GM21737 (cell line): ENCODE data around the gene SERTAD3.
"Not testable (repeated sequence)": the region's sequence is repeated elsewhere in the genome, so short reads cannot be mapped to it uniquely, and the experiment has no call there.

Experiments
- ATAC-seq: cut with Tn5 transposase; IDR thresholded peaks from one replicate; pipeline ENCODE4 v1.9.1; 2021; ENCODE audit warnings: mild to moderate bottlenecking, moderate library complexity; ENCODE audit not compliant: unreplicated experiment

The SERTAD3 gene

GRCh38 chr19:40428197-40428596, 15.9 kb downstream of the SERTAD3 start:
- not testable (repeated sequence) for ATAC-seq

GRCh38 chr19:40425450-40426287, 18.5 kb downstream of the SERTAD3 start, which contains the start of gene SERTAD1:
Gene SERTAD1 (minus strand): TSS chr19:40425992. CDS start chr19:40423546, 2,446 bp downstream.
- peak; percentile 83 for ATAC-seq

- ATAC-seq, result peak; percentile 0
These were observed 19.3 kb downstream of the SERTAD3 start for GRCh38 chr19:40424637-40425449.

DNA sequence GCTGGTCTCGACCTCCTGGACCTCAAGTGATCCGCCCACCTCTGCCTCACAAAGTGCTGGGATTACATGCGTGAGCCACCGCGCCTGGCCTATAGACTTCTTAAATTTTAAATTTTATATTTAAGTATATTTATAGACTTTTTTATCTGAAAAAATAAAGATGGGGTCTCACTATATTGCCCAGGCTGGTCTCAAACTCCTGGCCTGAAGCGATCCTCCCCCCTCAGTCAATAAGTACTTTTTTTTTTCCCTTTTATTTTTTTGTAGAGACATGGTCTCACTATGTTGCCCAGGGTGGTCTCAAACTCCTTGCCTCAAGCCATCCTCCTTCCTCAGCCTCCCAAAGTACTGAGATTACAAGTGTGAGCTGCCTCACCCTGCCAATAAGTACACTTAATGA, 20.2 kb downstream of the SERTAD3 start:
- no peak for ATAC-seq

GRCh38 chr19:40422748-40423566, 21.2 kb downstream of the SERTAD3 start:
- no peak for ATAC-seq

DNA sequence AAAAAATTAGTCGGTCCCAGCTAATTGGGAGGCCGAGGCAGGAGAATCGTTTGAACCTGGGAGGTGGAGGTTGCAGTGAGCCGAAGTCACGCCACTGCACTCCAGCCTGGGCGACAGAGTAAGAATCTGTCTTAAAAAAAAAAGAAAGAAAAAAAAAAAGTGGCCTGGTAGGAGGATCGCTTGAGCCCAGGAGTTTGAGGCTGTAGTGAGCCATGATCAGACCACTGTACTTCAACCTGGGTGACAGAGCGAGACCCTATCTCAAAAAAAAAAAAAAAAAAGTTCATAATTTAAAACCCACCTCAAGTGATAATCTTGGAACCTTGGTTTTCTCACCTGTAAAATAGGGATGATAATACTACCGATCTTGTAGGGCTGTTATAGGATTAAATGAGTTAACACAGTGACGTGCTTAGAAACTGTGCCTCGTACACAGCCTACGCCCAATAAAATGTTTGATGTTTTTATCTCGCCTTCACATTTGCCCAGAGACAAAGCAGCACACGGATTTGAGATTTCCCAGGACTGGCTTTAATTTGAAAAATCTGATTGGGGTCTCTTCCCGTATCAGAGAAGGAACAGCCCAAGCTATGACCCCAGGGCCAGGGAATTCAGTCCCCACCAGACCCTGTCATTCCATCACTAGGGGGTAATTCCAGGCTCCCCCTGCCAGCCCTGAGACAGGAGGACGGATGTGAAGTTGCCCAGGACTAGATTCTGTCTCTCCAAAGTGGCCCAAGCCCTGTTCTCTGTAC, 22.0 kb downstream of the SERTAD3 start:
- no peak for ATAC-seq

- ATAC-seq, result peak; percentile 29
These were observed 23.1 kb downstream of the SERTAD3 start for GRCh38 chr19:40420766-40421765.

DNA sequence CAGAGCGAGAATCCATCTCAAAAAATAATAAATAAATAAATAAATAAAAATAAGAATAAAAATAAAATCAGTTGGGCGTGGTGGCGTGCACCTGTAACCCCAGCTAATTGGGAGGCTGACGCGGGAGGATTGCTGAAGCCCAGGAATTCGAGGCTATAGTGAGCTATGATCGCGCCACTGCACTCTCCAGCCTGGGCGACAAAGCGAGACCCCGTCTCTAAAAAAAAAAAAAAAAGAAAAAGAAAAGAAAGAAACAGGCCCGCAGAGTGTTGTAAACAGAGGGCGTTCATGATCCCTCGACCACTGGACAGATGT, 23.7 kb downstream of the SERTAD3 start:
- ATAC-seq, result no peak

DNA sequence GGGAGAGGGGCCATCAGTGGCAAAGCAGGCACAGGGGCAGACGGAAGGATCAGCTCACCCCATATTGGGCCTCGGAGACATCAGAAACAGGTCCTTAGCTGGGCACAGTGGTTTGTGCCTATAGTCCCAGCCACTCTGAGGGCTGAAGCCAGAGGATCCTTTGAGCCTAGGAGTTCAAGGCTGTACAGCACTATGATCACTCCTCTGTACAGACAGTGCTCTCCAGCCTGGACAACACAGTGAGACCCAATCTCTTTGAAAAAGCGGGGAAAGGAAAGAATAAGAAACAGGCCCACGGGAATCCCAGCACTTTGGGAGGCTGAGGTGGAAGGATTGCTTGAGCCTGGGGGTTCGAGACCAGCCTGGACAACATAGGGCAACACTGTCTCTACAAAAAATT, 24.4 kb downstream of the SERTAD3 start:
- no peak for ATAC-seq

GRCh38 chr19:40419066-40419612, 25.0 kb downstream of the SERTAD3 start:
- ATAC-seq, result no peak

DNA sequence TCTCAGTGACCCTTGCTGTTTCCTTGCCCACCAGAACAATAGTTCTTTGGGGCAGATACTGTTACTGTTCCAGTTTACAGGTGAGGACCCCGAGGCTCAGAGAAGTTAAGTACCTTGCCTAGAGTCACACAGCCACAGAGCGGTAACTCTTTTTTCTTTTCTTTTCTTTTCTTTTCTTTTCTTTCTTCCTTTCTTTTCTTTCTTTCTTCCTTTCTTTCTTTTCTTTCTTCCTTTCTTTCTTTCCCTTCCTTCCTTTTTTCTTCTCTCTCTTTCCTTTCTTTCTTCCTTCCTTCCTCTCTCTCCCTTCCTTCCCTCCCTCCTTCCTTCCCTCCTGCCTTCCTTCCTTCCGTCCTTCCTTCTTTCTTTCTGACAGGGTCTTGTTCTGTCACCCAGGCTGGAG, 26.1 kb downstream of the SERTAD3 start:
- ATAC-seq, result no peak

DNA sequence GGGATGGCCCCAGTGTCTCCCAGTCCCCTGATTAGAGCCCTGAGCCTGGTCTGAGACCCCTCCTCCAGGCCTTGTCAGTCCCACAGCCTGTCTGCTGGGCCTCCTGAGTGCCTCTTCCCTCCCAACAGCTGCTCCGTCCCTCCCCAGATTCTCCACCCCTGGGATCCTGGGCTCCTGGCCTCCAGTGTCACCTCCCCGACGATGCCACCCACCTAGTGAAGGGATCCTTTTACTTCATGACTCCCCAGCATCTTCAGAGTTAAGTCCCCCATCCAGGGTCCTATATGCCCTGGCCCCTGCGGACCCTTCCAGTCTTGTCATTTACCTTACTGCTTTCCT, 26.5 kb downstream of the SERTAD3 start:
- ATAC-seq, result no peak

- ATAC-seq, result no peak
These were observed 27.1 kb downstream of the SERTAD3 start for GRCh38 chr19:40416918-40417642.

- ATAC-seq, result no peak
These were observed 28.4 kb downstream of the SERTAD3 start for GRCh38 chr19:40415768-40416167.

- no peak for ATAC-seq
These were observed 29.3 kb downstream of the SERTAD3 start for GRCh38 chr19:40414542-40415535.

DNA sequence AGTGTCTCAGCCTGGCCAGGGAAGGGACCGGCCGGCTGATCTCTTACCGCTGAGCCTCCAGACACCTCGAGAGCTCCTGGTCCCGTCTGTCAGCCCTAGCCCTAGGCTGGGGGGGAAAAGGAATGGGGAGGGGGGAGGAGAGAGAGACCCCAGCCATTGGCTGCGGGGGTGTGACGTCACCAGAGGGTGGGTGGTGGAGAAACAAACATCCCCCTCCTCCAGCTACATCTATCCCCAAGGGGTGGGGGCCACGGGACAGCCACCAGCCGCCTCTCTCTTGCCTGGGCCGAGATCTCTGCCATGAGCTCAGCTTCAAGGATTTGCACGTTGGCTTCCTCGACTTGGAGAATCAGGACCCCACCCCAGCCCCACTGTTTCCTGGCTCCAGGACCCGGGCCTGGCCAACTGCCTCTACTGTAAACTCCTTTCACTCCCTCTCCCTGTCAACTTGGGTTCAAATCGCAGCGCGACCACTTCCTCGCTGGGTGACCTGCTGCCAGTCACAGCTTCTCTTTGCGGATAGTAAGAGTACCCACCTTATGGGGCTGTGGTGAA, 30.8 kb downstream of the SERTAD3 start, which contains the start of gene PRX:
PRX (minus strand) TSS at position 88 of the 555 bp plus-strand sequence. CDS start 5,446 bp downstream, outside the sequence.
- ATAC-seq, result no peak

DNA sequence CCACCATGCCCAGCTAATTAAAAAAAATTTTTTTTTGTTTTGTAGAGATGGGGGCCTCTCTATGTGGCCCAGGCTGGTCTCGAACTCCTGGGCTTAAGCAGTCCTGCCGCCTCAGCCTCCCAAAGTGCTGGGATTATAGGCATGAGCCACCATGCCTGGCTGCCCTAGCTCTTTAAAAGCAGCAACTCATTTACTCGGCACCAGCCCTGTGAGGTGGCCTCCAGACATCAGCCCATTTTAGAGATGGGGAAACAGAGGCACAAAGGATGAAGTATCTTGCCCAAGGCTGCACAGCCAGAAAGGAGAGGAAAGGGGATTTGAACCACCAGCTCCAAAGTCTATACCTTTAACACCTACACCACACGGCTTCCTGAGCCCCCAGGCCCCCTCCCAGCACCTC, 31.3 kb downstream of the SERTAD3 start:
- no peak for ATAC-seq
